Measurements from ENCODE around the gene ZMYND19. TPM values are rescaled to one million over a fixed set of nuclear protein-coding genes. Genes with fewer than 3 reads are reported as not detected.

The ZMYND19 gene
- total RNA-seq (10 to 100 TPM; 26.8 to 29.1 TPM), polyA plus RNA-seq (10 to 100 TPM in 1 of 2 donors, 1 to 10 TPM in 1; 3.6 to 13.7 TPM)

GRCh38 chr9:137590469-137591383, at the start of gene ZMYND19:
Gene ZMYND19, minus strand, starts transcription at chr9:137590512. Its CDS starts 249 bp downstream, at chr9:137590263.
- Histone ChIP-seq H3K4me1 (ENCODE audit: insufficient read depth, low read length) (peaks cover 21% of the 10 kb centered on the region), H3K36me3 (ENCODE audit: insufficient read depth, low read length) (peaks cover 13% of the 10 kb centered on the region), H3K27ac (ENCODE audit: low read depth, low read length) (peak within 1 kb of the TSS; percentile 60), H3K9me3 (ENCODE audit: control insufficient read depth in 1 of 2, low read length in 2 of 2) (no peaks in the 10 kb centered on the region), H3K27me3 (ENCODE audit: insufficient read depth, low read length) (no peaks in the 10 kb centered on the region), H3K4me3 (ENCODE audit: low read length in 2 of 2) (peak within 1 kb of the TSS; percentile 23 to 52)
- Mint-ChIP-seq H3K9me3 (no peaks in the 10 kb centered on the region), H3K36me3 (peaks cover 14% of the 10 kb centered on the region in 2 donors), H3K4me3 (peak within 1 kb of the TSS; percentile 92 to 100 (median 96)), H3K4me1 (peaks cover 5 to 24% (median 15%) of the 10 kb centered on the region in 4 donors), H3K27me3 (no peaks in the 10 kb centered on the region), H3K27ac (peak within 1 kb of the TSS; percentile 89 to 97 (median 95))
- POLR2A ChIA-PET (ENCODE audit: partially characterized antibody), result interaction anchor here (0.6 to 1.6 kb wide), 8 partner anchors 10 to 39 kb away, joined by 3 to 14 read pairs (median 4); partner anchors contain the start of genes ARRDC1, DPH7, EHMT1 and MRPL41
- CTCF ChIA-PET (ENCODE audit: partially characterized antibody), result interaction anchor here (0.7 to 1.9 kb wide), 2 partner anchors 12 to 14 kb away, joined by 4 read pairs; partner anchors contain the start of genes ARRDC1 and DPH7
- DNase-seq, result peak; percentile 85 to 93 (median 91)
- intact Hi-C loops (cut with micrococcal nuclease), result loop anchor here (1.0 to 2.0 kb wide), 4 partner anchors 11 to 800 kb away; partner anchors contain the start of genes ARRDC1 and TMEM141

- peaks cover 14 to 31% of the 10 kb centered on the region in 2 donors for H3K36me3 Mint-ChIP-seq
- H3K27me3 Mint-ChIP-seq, result no peaks in the 10 kb centered on the region
- peak overlapping the region; percentile 42 for H3K27ac ChIP-seq (ENCODE audit: low read depth, low read length)
- H3K4me1 ChIP-seq (ENCODE audit: insufficient read depth, low read length), result peaks cover 29% of the 10 kb centered on the region
- H3K4me1 Mint-ChIP-seq, result peaks cover 30 to 63% (median 40%) of the 10 kb centered on the region in 4 donors
- ChIA-PET POLR2A (ENCODE audit: partially characterized antibody) (interaction anchor here (0.8 to 1.4 kb wide), 4 partner anchors 10 to 20 kb away, joined by 3 read pairs; partner anchors contain the start of gene EHMT1), CTCF (ENCODE audit: partially characterized antibody) (interaction anchor here (1.0 to 1.3 kb wide), 2 partner anchors 10 kb away, joined by 3 read pairs; no protein-coding TSS in a partner anchor)
- H3K9me3 Mint-ChIP-seq, result no peaks in the 10 kb centered on the region
- H3K36me3 ChIP-seq (ENCODE audit: insufficient read depth, low read length), result peaks cover 4% of the 10 kb centered on the region
- intact Hi-C loops (cut with micrococcal nuclease), result no loop called here
- peak in 4 of 5 donors; percentile 22 to 40 (median 25) for DNase-seq
- H3K9me3 ChIP-seq (ENCODE audit: control insufficient read depth in 1 of 2, low read length in 2 of 2), result no peaks in the 10 kb centered on the region
- peak overlapping the region; percentile 80 to 97 (median 90) for H3K27ac Mint-ChIP-seq
- no peaks in the 10 kb centered on the region for H3K27me3 ChIP-seq (ENCODE audit: insufficient read depth, low read length)
- H3K4me3 ChIP-seq (ENCODE audit: low read length in 2 of 2), result peak overlapping the region in 1 of 2 donors; percentile 2
- peak overlapping the region; percentile 75 to 87 (median 80) for H3K4me3 Mint-ChIP-seq
Measured at GRCh38 chr9:137639303-137640051, 49.2 kb upstream of the ZMYND19 start.

GRCh38 chr9:137638680-137639079, 48.4 kb upstream of the ZMYND19 start:
- no peak for DNase-seq
- Histone ChIP-seq H3K9me3 (ENCODE audit: control insufficient read depth in 1 of 2, low read length in 2 of 2) (no peaks in the 10 kb centered on the region), H3K4me3 (ENCODE audit: low read length in 2 of 2) (peak overlapping the region in 1 of 2 donors; percentile 2), H3K27me3 (ENCODE audit: insufficient read depth, low read length) (no peaks in the 10 kb centered on the region), H3K36me3 (ENCODE audit: insufficient read depth, low read length) (peaks cover 4% of the 10 kb centered on the region), H3K4me1 (ENCODE audit: insufficient read depth, low read length) (peaks cover 29% of the 10 kb centered on the region), H3K27ac (ENCODE audit: low read depth, low read length) (peak overlapping the region; percentile 42)
- POLR2A ChIA-PET (ENCODE audit: partially characterized antibody), result interaction anchor here (2.1 kb wide), 1 partner anchor 20 kb away, joined by 6 read pairs; the partner anchor contains the start of gene EHMT1
- intact Hi-C loops (cut with micrococcal nuclease), result no loop called here
- H3K9me3 Mint-ChIP-seq, result no peaks in the 10 kb centered on the region
- peaks cover 33 to 66% (median 44%) of the 10 kb centered on the region in 4 donors for H3K4me1 Mint-ChIP-seq
- CTCF ChIA-PET (ENCODE audit: partially characterized antibody), result no interaction called here
- peak overlapping the region; percentile 65 to 87 (median 80) for H3K4me3 Mint-ChIP-seq
- H3K27ac Mint-ChIP-seq, result peak overlapping the region; percentile 56 to 97 (median 90)
- no peaks in the 10 kb centered on the region for H3K27me3 Mint-ChIP-seq
- H3K36me3 Mint-ChIP-seq, result peaks cover 11 to 27% of the 10 kb centered on the region in 2 donors

- Histone ChIP-seq H3K36me3 (ENCODE audit: insufficient read depth, low read length) (no peaks in the 10 kb centered on the region), H3K9me3 (ENCODE audit: control insufficient read depth in 1 of 2, low read length in 2 of 2) (no peaks in the 10 kb centered on the region), H3K4me1 (ENCODE audit: insufficient read depth, low read length) (peaks cover 40% of the 10 kb centered on the region), H3K27ac (ENCODE audit: low read depth, low read length) (no peak overlapping the region), H3K27me3 (ENCODE audit: insufficient read depth, low read length) (no peaks in the 10 kb centered on the region), H3K4me3 (ENCODE audit: low read length in 2 of 2) (no peak overlapping the region)
- DNase-seq, result no peak
- intact Hi-C loops (cut with micrococcal nuclease), result no loop called here
- Mint-ChIP-seq H3K4me3 (no peak overlapping the region), H3K36me3 (peaks cover 6 to 11% of the 10 kb centered on the region in 2 donors), H3K27ac (peak overlapping the region in 1 of 7 donors; percentile 11), H3K9me3 (no peaks in the 10 kb centered on the region), H3K27me3 (no peaks in the 10 kb centered on the region), H3K4me1 (peaks cover 35 to 71% (median 49%) of the 10 kb centered on the region in 4 donors)
- ChIA-PET POLR2A (ENCODE audit: partially characterized antibody) (no interaction called here), CTCF (ENCODE audit: partially characterized antibody) (no interaction called here)
Measured at GRCh38 chr9:137634016-137634415, 43.7 kb upstream of the ZMYND19 start.

- Histone ChIP-seq H3K9me3 (ENCODE audit: control insufficient read depth in 1 of 2, low read length in 2 of 2) (no peaks in the 10 kb centered on the region), H3K27me3 (ENCODE audit: insufficient read depth, low read length) (no peaks in the 10 kb centered on the region), H3K4me3 (ENCODE audit: low read length in 2 of 2) (no peak overlapping the region), H3K27ac (ENCODE audit: low read depth, low read length) (no peak overlapping the region), H3K36me3 (ENCODE audit: insufficient read depth, low read length) (no peaks in the 10 kb centered on the region), H3K4me1 (ENCODE audit: insufficient read depth, low read length) (peaks cover 42% of the 10 kb centered on the region)
- Mint-ChIP-seq H3K27me3 (no peaks in the 10 kb centered on the region), H3K4me3 (peak overlapping the region in 1 of 8 donors; percentile 35), H3K27ac (peak overlapping the region in 5 of 7 donors; percentile 6 to 81 (median 40)), H3K4me1 (peaks cover 38 to 73% (median 52%) of the 10 kb centered on the region in 4 donors), H3K9me3 (no peaks in the 10 kb centered on the region), H3K36me3 (peaks cover 9 to 13% of the 10 kb centered on the region in 2 donors)
- no peak for DNase-seq
- intact Hi-C loops (cut with micrococcal nuclease), result no loop called here
- CTCF ChIA-PET (ENCODE audit: partially characterized antibody), result no interaction called here
- POLR2A ChIA-PET (ENCODE audit: partially characterized antibody), result no interaction called here
Measured at GRCh38 chr9:137632230-137633161, 42.2 kb upstream of the ZMYND19 start.

Data from CD4-positive, alpha-beta memory T cell (primary cell).